HEK293 (cell line): ENCODE results near the gene KDM4D.

Experiments used
- CTCF ChIA-PET: fragments of 350-600 bp; formaldehyde crosslinking; extraction: SDS; loops from one replicate; lab custom pipeline; 2021; ENCODE audit warnings: antibody characterized with exemption; lab: Yijun Ruan, JAX
- POLR2A ChIA-PET: fragments of 300-600 bp; formaldehyde crosslinking; extraction: SDS; loops from one replicate; lab custom pipeline; 2020; ENCODE audit warnings: antibody characterized with exemption, inconsistent platforms; lab: Yijun Ruan, JAX
- H3K27ac ChIP-seq: fragments of 200-500 bp; sonication (Bioruptor generic); 2 replicates; pipeline ENCODE4 v1.5.1; 2014; ENCODE audit warnings: low read depth, low read length, control low read depth, inconsistent platforms; ENCODE audit errors: extremely low read depth
- H3K36me3 ChIP-seq, 2 experiments: fragments of 200-500 bp in 1 of 2; sonication (Bioruptor generic) in 1 of 2; 1 replicate in 1 of 2; 2 replicates in 1 of 2; pipeline ENCODE4 v1.5.1; 2014 to 2017; ENCODE audit warnings: inconsistent platforms in 2 of 2, low read length in 2 of 2; ENCODE audit not compliant: control insufficient read depth in 2 of 2, insufficient read depth in 1 of 2
- H3K4me1 ChIP-seq: fragments of 200-500 bp; sonication (Bioruptor generic); 2 replicates; pipeline ENCODE4 v1.5.1; 2014; ENCODE audit warnings: mild to moderate bottlenecking, low read length, inconsistent platforms; ENCODE audit not compliant: control insufficient read depth, insufficient read depth
- H3K4me3 ChIP-seq: 2 replicates; pipeline ENCODE4 v1.5.1; 2011; ENCODE audit warnings: low read depth, mild to moderate bottlenecking, control low read depth, low read length, moderate library complexity
- H3K9me3 ChIP-seq: fragments of 200-500 bp; sonication (Bioruptor generic); 2 replicates; pipeline ENCODE4 v1.5.1; 2014; ENCODE audit warnings: low read depth, low read length, inconsistent platforms; ENCODE audit not compliant: control insufficient read depth, insufficient read depth
- ELK4 ChIP-seq: IDR thresholded peaks from 2 replicates; pipeline ENCODE4 v1.6.1; 2011; ENCODE audit warnings: mild to moderate bottlenecking, low read depth, low read length, borderline replicate concordance
- FEZF1 ChIP-seq: fragments of 450-650 bp; formaldehyde crosslinking; IDR thresholded peaks from 2 replicates; pipeline ENCODE4 v1.5.1; 2016; ENCODE audit warnings: missing biosample characterization, missing genetic modification characterization
- HOXC10 ChIP-seq: sonication (generic); formaldehyde crosslinking; IDR thresholded peaks from 2 replicates; pipeline ENCODE4 v1.8.1; 2023; ENCODE audit warnings: mild to moderate bottlenecking, missing genetic modification reagents
- KLF10 ChIP-seq: fragments of 450-650 bp; IDR thresholded peaks from 2 replicates; pipeline ENCODE4 v1.5.1; 2018; ENCODE audit warnings: missing biosample characterization, mild to moderate bottlenecking, missing genetic modification characterization
- KLF8 ChIP-seq: fragments of 450-650 bp; formaldehyde crosslinking; IDR thresholded peaks from 2 replicates; pipeline ENCODE4 v1.5.1; 2016; ENCODE audit warnings: missing biosample characterization, missing genetic modification characterization
- KLF9 ChIP-seq: fragments of 450-650 bp; formaldehyde crosslinking; IDR thresholded peaks from 2 replicates; pipeline ENCODE4 v1.5.1; 2016; ENCODE audit warnings: missing biosample characterization, missing genetic modification characterization, low read depth
- MZF1 ChIP-seq: fragments of 450-650 bp; formaldehyde crosslinking; IDR thresholded peaks from 2 replicates; pipeline ENCODE4 v1.5.1; 2017; ENCODE audit warnings: missing biosample characterization, missing genetic modification characterization, borderline replicate concordance
- RBAK ChIP-seq: fragments of 450-650 bp; formaldehyde crosslinking; IDR thresholded peaks from 2 replicates; pipeline ENCODE4 v1.5.1; 2016; ENCODE audit warnings: missing biosample characterization, missing genetic modification characterization
- TCF7L2 ChIP-seq: IDR thresholded peaks from 2 replicates; pipeline ENCODE4 v1.6.1; 2011; ENCODE audit warnings: low read depth, mild to moderate bottlenecking, inconsistent platforms, low read length, moderate library complexity, borderline replicate concordance
- YY2 ChIP-seq: fragments of 450-650 bp; formaldehyde crosslinking; IDR thresholded peaks from 2 replicates; pipeline ENCODE4 v1.5.1; 2016; ENCODE audit warnings: missing biosample characterization, missing genetic modification characterization
- ZBTB17 ChIP-seq: fragments of 450-650 bp; formaldehyde crosslinking; IDR thresholded peaks from 2 replicates; pipeline ENCODE4 v1.5.1; 2016; ENCODE audit warnings: missing biosample characterization, missing genetic modification characterization
- ZBTB20 ChIP-seq: fragments of 450-650 bp; formaldehyde crosslinking; IDR thresholded peaks from 2 replicates; pipeline ENCODE4 v1.5.1; 2016; ENCODE audit warnings: missing biosample characterization, missing genetic modification characterization
- ZEB2 ChIP-seq: fragments of 450-650 bp; formaldehyde crosslinking; IDR thresholded peaks from 2 replicates; pipeline ENCODE4 v1.5.1; 2016; ENCODE audit warnings: missing biosample characterization, missing genetic modification characterization
- ZFP41 ChIP-seq: fragments of 450-650 bp; formaldehyde crosslinking; IDR thresholded peaks from 2 replicates; pipeline ENCODE4 v1.5.1; 2016; ENCODE audit warnings: missing biosample characterization, missing genetic modification characterization, borderline replicate concordance
- ZNF10 ChIP-seq: fragments of 450-650 bp; formaldehyde crosslinking; IDR thresholded peaks from 2 replicates; pipeline ENCODE4 v1.5.1; 2017; ENCODE audit warnings: missing biosample characterization, missing genetic modification characterization
- ZNF133 ChIP-seq: fragments of 450-650 bp; formaldehyde crosslinking; IDR thresholded peaks from 2 replicates; pipeline ENCODE4 v1.5.1; 2016; ENCODE audit warnings: missing biosample characterization, missing genetic modification characterization
- ZNF18 ChIP-seq: fragments of 450-650 bp; formaldehyde crosslinking; IDR thresholded peaks from 2 replicates; pipeline ENCODE4 v1.5.1; 2016; ENCODE audit warnings: missing biosample characterization, missing genetic modification characterization
- ZNF19 ChIP-seq: fragments of 450-650 bp; formaldehyde crosslinking; IDR thresholded peaks from 2 replicates; pipeline ENCODE4; 2016; ENCODE audit warnings: missing biosample characterization, missing genetic modification characterization, low read depth
- ZNF239 ChIP-seq: fragments of 450-650 bp; formaldehyde crosslinking; IDR thresholded peaks from 2 replicates; pipeline ENCODE4 v1.5.1; 2016; ENCODE audit warnings: missing biosample characterization, missing genetic modification characterization
- ZNF510 ChIP-seq: fragments of 450-650 bp; formaldehyde crosslinking; IDR thresholded peaks from 2 replicates; pipeline ENCODE4 v1.5.1; 2018; ENCODE audit warnings: mild to moderate bottlenecking, missing genetic modification characterization, missing biosample characterization; ENCODE audit not compliant: insufficient replicate concordance
- ZNF555 ChIP-seq: fragments of 450-650 bp; formaldehyde crosslinking; conservative IDR thresholded peaks from 2 replicates; pipeline ENCODE4 v1.5.1; 2017; ENCODE audit warnings: missing biosample characterization, mild to moderate bottlenecking, missing genetic modification characterization, inconsistent platforms
- ZNF558 ChIP-seq: fragments of 450-650 bp; formaldehyde crosslinking; IDR thresholded peaks from 2 replicates; pipeline ENCODE4 v1.5.1; 2016; ENCODE audit warnings: missing biosample characterization, missing genetic modification characterization
- ZNF561 ChIP-seq: fragments of 450-650 bp; IDR thresholded peaks from 2 replicates; pipeline ENCODE4 v1.5.1; 2018; ENCODE audit warnings: missing biosample characterization, missing genetic modification characterization, borderline replicate concordance
- ZNF621 ChIP-seq: fragments of 450-650 bp; formaldehyde crosslinking; IDR thresholded peaks from 2 replicates; pipeline ENCODE4 v1.5.1; 2017; ENCODE audit warnings: missing biosample characterization, missing genetic modification characterization
- ZNF654 ChIP-seq: fragments of 450-650 bp; formaldehyde crosslinking; IDR thresholded peaks from 2 replicates; pipeline ENCODE4 v1.5.1; 2016; ENCODE audit warnings: low read depth, missing biosample characterization, missing genetic modification characterization
- ZNF701 ChIP-seq: fragments of 450-650 bp; formaldehyde crosslinking; IDR thresholded peaks from 2 replicates; pipeline ENCODE4 v1.5.1; 2016; ENCODE audit warnings: missing biosample characterization, missing genetic modification characterization
- ZNF792 ChIP-seq: fragments of 450-650 bp; formaldehyde crosslinking; IDR thresholded peaks from 2 replicates; pipeline ENCODE4 v1.5.1; 2016; ENCODE audit warnings: missing biosample characterization, missing genetic modification characterization
- ZNF830 ChIP-seq: fragments of 450-650 bp; IDR thresholded peaks from 2 replicates; pipeline ENCODE4 v1.5.0; 2018; ENCODE audit warnings: missing biosample characterization, missing genetic modification characterization, low read depth, mild to moderate bottlenecking, moderate library complexity
- ZSCAN16 ChIP-seq: fragments of 450-650 bp; formaldehyde crosslinking; IDR thresholded peaks from 2 replicates; pipeline ENCODE4 v1.5.1; 2016; ENCODE audit warnings: missing biosample characterization, missing genetic modification characterization
- TF ChIP-seq, protein P1 (sequence below): fragments of 450-650 bp; formaldehyde crosslinking; IDR thresholded peaks from 2 replicates; pipeline ENCODE4 v1.5.1; 2016; ENCODE audit warnings: missing biosample characterization, missing genetic modification characterization
- TF ChIP-seq, protein P2 (sequence below): fragments of 450-650 bp; formaldehyde crosslinking; IDR thresholded peaks from 2 replicates; pipeline ENCODE4 v1.5.1; 2016; ENCODE audit warnings: missing biosample characterization, missing genetic modification characterization

The KDM4D gene

GRCh38 chr11:94932503-94932902, 41.0 kb upstream of the KDM4D start:
- no peak overlapping the region for H3K27ac ChIP-seq

DNA sequence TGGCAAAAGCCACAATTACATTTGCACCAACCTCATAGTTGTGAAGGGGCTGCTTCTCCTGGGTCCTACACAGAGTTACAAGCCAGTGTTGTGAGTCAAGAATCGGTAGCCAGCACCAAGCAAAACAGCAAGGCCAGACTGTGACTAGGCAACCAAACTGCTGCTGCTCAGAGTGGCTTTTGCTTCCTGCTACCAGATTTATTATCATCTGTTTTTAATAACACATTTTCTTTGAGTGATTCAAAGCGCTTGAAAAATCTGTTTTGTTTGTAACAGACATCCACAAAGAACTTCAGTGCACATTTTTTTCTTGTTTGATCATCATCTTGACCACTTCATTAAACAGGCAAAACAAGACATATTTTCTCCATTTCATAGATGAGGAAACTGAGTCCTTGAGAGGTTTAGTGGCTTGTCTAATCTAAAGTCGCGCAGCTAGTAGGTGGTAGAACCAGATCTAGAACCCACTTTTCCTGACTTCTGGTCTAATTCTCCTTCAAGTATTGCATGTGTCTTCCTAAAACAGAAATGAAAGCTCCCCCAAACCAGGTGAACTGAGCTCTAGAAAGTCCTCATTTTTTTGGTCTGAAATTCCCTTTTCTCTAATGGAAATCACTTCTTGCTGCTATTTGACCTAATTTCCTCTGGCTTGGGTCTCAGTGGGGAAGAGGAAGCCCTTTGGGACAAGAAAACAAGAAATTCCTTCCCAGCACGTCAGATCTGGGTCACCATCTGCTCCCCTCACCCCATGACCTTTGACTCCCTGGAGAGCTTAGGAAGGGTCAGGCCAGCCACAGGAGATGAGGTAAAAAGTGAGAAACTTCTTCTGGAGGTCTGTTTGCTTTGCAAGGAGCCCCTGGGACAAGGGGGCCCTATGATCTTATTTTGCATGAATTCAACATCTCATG, 40.0 kb upstream of the KDM4D start:
- no peak overlapping the region for H3K4me3 ChIP-seq
- TF ChIP-seq ZNF19 (tag by site-specific recombination) = no peak
- TF ChIP-seq ZSCAN16 (tag by site-specific recombination) = no peak
- TF ChIP-seq ZNF830 (tag by site-specific recombination) = no peak
- TF ChIP-seq, protein P1, sequence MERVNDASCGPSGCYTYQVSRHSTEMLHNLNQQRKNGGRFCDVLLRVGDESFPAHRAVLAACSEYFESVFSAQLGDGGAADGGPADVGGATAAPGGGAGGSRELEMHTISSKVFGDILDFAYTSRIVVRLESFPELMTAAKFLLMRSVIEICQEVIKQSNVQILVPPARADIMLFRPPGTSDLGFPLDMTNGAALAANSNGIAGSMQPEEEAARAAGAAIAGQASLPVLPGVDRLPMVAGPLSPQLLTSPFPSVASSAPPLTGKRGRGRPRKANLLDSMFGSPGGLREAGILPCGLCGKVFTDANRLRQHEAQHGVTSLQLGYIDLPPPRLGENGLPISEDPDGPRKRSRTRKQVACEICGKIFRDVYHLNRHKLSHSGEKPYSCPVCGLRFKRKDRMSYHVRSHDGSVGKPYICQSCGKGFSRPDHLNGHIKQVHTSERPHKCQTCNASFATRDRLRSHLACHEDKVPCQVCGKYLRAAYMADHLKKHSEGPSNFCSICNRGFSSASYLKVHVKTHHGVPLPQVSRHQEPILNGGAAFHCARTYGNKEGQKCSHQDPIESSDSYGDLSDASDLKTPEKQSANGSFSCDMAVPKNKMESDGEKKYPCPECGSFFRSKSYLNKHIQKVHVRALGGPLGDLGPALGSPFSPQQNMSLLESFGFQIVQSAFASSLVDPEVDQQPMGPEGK (tag by site-specific recombination) = no peak
- no peak for TF ChIP-seq FEZF1 (tag by site-specific recombination)
- no peak for TF ChIP-seq ZNF555 (tag by site-specific recombination)
- no peak for TF ChIP-seq HOXC10 (CRISPR knock-in tag)
- TF ChIP-seq ZNF654 (tag by site-specific recombination) = no peak
- no peak for TF ChIP-seq ZNF558 (tag by site-specific recombination)
- TF ChIP-seq KLF10 (tag by site-specific recombination) = no peak
- TF ChIP-seq TCF7L2 = no peak
- no peak for TF ChIP-seq ZBTB20 (tag by site-specific recombination)
- TF ChIP-seq ZBTB17 (tag by site-specific recombination) = no peak
- TF ChIP-seq ZNF792 (tag by site-specific recombination) = no peak
- TF ChIP-seq YY2 (tag by site-specific recombination) = no peak
- no peak for TF ChIP-seq ZFP41 (tag by site-specific recombination)
- no peak for TF ChIP-seq ZNF561
- no peak for TF ChIP-seq KLF9 (tag by site-specific recombination)
- POLR2A ChIA-PET = no interaction called here
- no peak overlapping the region for H3K27ac ChIP-seq
- no peaks in the 10 kb centered on the region for H3K4me1 ChIP-seq
- CTCF ChIA-PET = interaction anchor here (0.7 to 1.9 kb wide), 3 partner anchors 12 to 1112 kb away, joined by 3 to 5 read pairs (median 3); no protein-coding TSS in a partner anchor
- no peaks in the 10 kb centered on the region for H3K9me3 ChIP-seq
- H3K36me3 ChIP-seq = no peaks in the 10 kb centered on the region

More at GRCh38 chr11:94932503-94932902, 41.0 kb upstream of the KDM4D start:
- Histone ChIP-seq H3K4me1 (no peaks in the 10 kb centered on the region), H3K9me3 (no peaks in the 10 kb centered on the region), H3K4me3 (no peak overlapping the region), H3K36me3 (no peaks in the 10 kb centered on the region)
- no peak for TF ChIP-seq ZNF18 (tag by site-specific recombination)
- no peak for TF ChIP-seq ZNF239 (tag by site-specific recombination)
- TF ChIP-seq ZNF701 (tag by site-specific recombination) = no peak
- TF ChIP-seq MZF1 (tag by site-specific recombination) = no peak
- no peak for TF ChIP-seq ZNF133
- TF ChIP-seq, protein P2, sequence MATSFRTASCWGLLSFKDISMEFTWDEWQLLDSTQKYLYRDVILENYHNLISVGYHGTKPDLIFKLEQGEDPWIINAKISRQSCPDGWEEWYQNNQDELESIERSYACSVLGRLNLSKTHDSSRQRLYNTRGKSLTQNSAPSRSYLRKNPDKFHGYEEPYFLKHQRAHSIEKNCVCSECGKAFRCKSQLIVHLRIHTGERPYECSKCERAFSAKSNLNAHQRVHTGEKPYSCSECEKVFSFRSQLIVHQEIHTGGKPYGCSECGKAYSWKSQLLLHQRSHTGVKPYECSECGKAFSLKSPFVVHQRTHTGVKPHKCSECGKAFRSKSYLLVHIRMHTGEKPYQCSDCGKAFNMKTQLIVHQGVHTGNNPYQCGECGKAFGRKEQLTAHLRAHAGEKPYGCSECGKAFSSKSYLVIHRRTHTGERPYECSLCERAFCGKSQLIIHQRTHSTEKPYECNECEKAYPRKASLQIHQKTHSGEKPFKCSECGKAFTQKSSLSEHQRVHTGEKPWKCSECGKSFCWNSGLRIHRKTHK (tag by site-specific recombination) = no peak
- no peak for TF ChIP-seq ZNF510 (tag by site-specific recombination)
- no peak for TF ChIP-seq RBAK (tag by site-specific recombination)
- TF ChIP-seq ZNF792 (tag by site-specific recombination) = no peak
- no peak for TF ChIP-seq ELK4
- no peak for TF ChIP-seq KLF8 (tag by site-specific recombination)
- TF ChIP-seq ZNF10 (tag by site-specific recombination) = no peak
- TF ChIP-seq ZEB2 (tag by site-specific recombination) = no peak
- TF ChIP-seq ZNF621 (tag by site-specific recombination) = no peak
- ChIA-PET POLR2A (no interaction called here), CTCF (interaction anchor here (0.7 to 0.9 kb wide), 3 partner anchors 53 to 309 kb away, joined by 3 to 4 read pairs (median 3); no protein-coding TSS in a partner anchor)
